ENCODE measurements around the gene MPIG6B. TPM values are rescaled to one million over a fixed set of nuclear protein-coding genes. Genes with fewer than 3 reads are reported as not detected.

The MPIG6B gene
- total and polyA plus RNA-seq, 4 donors, result 0.84 to 0.96 TPM; not detected in 2

GRCh38 chr6:31770860-31771259, 47.7 kb downstream of the MPIG6B start:
- intact Hi-C loops (cut with DNase I), result loop anchor here in 1 of 2 donors (5.0 kb wide), 1 partner anchor 89 kb away; the partner anchor contains the start of gene LY6G5C

GRCh38 chr6:31771992-31772358, 48.8 kb downstream of the MPIG6B start:
- Histone ChIP-seq H3K4me3 (ENCODE audit: low read length in 2 of 2) (no peak overlapping the region), H3K27me3 (ENCODE audit: control insufficient read depth in 1 of 2, insufficient read depth in 2 of 2, low read length in 1 of 2) (no peaks in the 10 kb centered on the region), H3K27ac (ENCODE audit: low read depth in 1 of 2, low read length in 2 of 2) (no peak overlapping the region), H3K4me1 (ENCODE audit: control insufficient read depth in 1 of 2, insufficient read depth in 2 of 2, low read length in 2 of 2) (no peaks in the 10 kb centered on the region), H3K36me3 (ENCODE audit: control insufficient read depth in 1 of 2, insufficient read depth in 2 of 2, low read length in 1 of 2) (no peaks in the 10 kb centered on the region), H3K9me3 (ENCODE audit: control insufficient read depth, low read length) (no peaks in the 10 kb centered on the region)
- ATAC-seq (ENCODE audit: low FRiP score), result no peak
- 40 to 52% methylated on average over 4 of the region's 4 CpGs for WGBS, 2 donors
- intact Hi-C loops (cut with DNase I), result loop anchor here in 1 of 2 donors (5.0 kb wide), 1 partner anchor 90 kb away; the partner anchor contains the start of gene LY6G5C
- DNase-seq, result no peak

More at GRCh38 chr6:31770860-31771259, 47.7 kb downstream of the MPIG6B start:
- H3K27me3 ChIP-seq (ENCODE audit: control insufficient read depth in 1 of 2, insufficient read depth in 2 of 2, low read length in 1 of 2), result no peaks in the 10 kb centered on the region
- no peaks in the 10 kb centered on the region for H3K36me3 ChIP-seq (ENCODE audit: control insufficient read depth in 1 of 2, insufficient read depth in 2 of 2, low read length in 1 of 2)
- no peak overlapping the region for H3K27ac ChIP-seq (ENCODE audit: low read depth in 1 of 2, low read length in 2 of 2)
- ATAC-seq (ENCODE audit: low FRiP score), result no peak
- H3K4me1 ChIP-seq (ENCODE audit: control insufficient read depth in 1 of 2, insufficient read depth in 2 of 2, low read length in 2 of 2), result no peaks in the 10 kb centered on the region
- no peak for DNase-seq
- no peaks in the 10 kb centered on the region for H3K9me3 ChIP-seq (ENCODE audit: control insufficient read depth, low read length)
- WGBS, 2 donors, result 84 to 94% methylated on average over 2 of the region's 2 CpGs
- H3K4me3 ChIP-seq (ENCODE audit: low read length in 2 of 2), result no peak overlapping the region

GRCh38 chr6:31775184-31775583, 52.0 kb downstream of the MPIG6B start:
- H3K9me3 ChIP-seq (ENCODE audit: control insufficient read depth, low read length), result no peaks in the 10 kb centered on the region
- no peak for ATAC-seq (ENCODE audit: low FRiP score)
- DNase-seq, result no peak
- H3K27me3 ChIP-seq (ENCODE audit: control insufficient read depth in 1 of 2, insufficient read depth in 2 of 2, low read length in 1 of 2), result no peaks in the 10 kb centered on the region
- H3K4me3 ChIP-seq (ENCODE audit: low read length in 2 of 2), result no peak overlapping the region
- no peaks in the 10 kb centered on the region for H3K36me3 ChIP-seq (ENCODE audit: control insufficient read depth in 1 of 2, insufficient read depth in 2 of 2, low read length in 1 of 2)
- H3K4me1 ChIP-seq (ENCODE audit: control insufficient read depth in 1 of 2, insufficient read depth in 2 of 2, low read length in 2 of 2), result no peaks in the 10 kb centered on the region
- WGBS, 2 donors, result 88 to 90% methylated on average over 4 of the region's 4 CpGs
- intact Hi-C loops (cut with DNase I), result no loop called here
- no peak overlapping the region for H3K27ac ChIP-seq (ENCODE audit: low read depth in 1 of 2, low read length in 2 of 2)

- intact Hi-C loops (cut with DNase I), result no loop called here
- no peak for ATAC-seq (ENCODE audit: low FRiP score)
- Histone ChIP-seq H3K36me3 (ENCODE audit: control insufficient read depth in 1 of 2, insufficient read depth in 2 of 2, low read length in 1 of 2) (peaks cover 0 to 1% of the 10 kb centered on the region in 2 donors), H3K27me3 (ENCODE audit: control insufficient read depth in 1 of 2, insufficient read depth in 2 of 2, low read length in 1 of 2) (no peaks in the 10 kb centered on the region), H3K9me3 (ENCODE audit: control insufficient read depth, low read length) (no peaks in the 10 kb centered on the region), H3K27ac (ENCODE audit: low read depth in 1 of 2, low read length in 2 of 2) (no peak overlapping the region), H3K4me1 (ENCODE audit: control insufficient read depth in 1 of 2, insufficient read depth in 2 of 2, low read length in 2 of 2) (no peaks in the 10 kb centered on the region), H3K4me3 (ENCODE audit: low read length in 2 of 2) (no peak overlapping the region)
- DNase-seq, result no peak
- WGBS, 2 donors, result 90% methylated on average over 32 of the region's 32 CpGs
These were observed 52.7 kb downstream of the MPIG6B start for GRCh38 chr6:31775633-31776484.

Small RNA genes lying within 50 kb of the gene (microRNA-seq; reads per million reads assigned to microRNA genes)
- 0 to 1.8 reads per million in 2 donors for gene MIR4646

Other genes with a start within 250 kb of the MPIG6B start
Only the 30 nearest of the 42 such genes appear.
- gene LTA, start 151.1 kb upstream of the MPIG6B start, total RNA-seq, result not detected
- under 1 TPM in 1 of 2 donors, not detected in 1; 0.18 TPM for gene LTA, start 151.1 kb upstream of the MPIG6B start, polyA plus RNA-seq
- 1 to 10 TPM in 1 of 2 donors, under 1 TPM in 1; 0.66 to 1.9 TPM for gene TNF, start 147.8 kb upstream of the MPIG6B start, total RNA-seq
- 1 to 10 TPM in 1 of 2 donors, under 1 TPM in 1; 0.23 to 1.3 TPM for gene TNF, start 147.8 kb upstream of the MPIG6B start, polyA plus RNA-seq
- 1 to 10 TPM; 1.4 to 3.6 TPM for gene LTB, start 140.9 kb upstream of the MPIG6B start, total RNA-seq
- 1 to 10 TPM in 1 of 2 donors, under 1 TPM in 1; 0.88 to 2.5 TPM for gene LTB, start 140.9 kb upstream of the MPIG6B start, polyA plus RNA-seq
- 10 to 100 TPM; 21.1 to 24.6 TPM for gene LST1, start 137.1 kb upstream of the MPIG6B start, total RNA-seq
- gene LST1, start 137.1 kb upstream of the MPIG6B start, polyA plus RNA-seq, result 10 to 100 TPM in 1 of 2 donors, 1 to 10 TPM in 1; 7.9 to 23.4 TPM
- not detected for gene NCR3, start 130.4 kb upstream of the MPIG6B start, total RNA-seq
- gene NCR3, start 130.4 kb upstream of the MPIG6B start, polyA plus RNA-seq, result not detected
- gene AIF1, start 108.1 kb upstream of the MPIG6B start, total RNA-seq, result 10 to 100 TPM; 32.6 to 68.3 TPM
- 100 to 1,000 TPM in 1 of 2 donors, 10 to 100 TPM in 1; 38.2 to 166 TPM for gene AIF1, start 108.1 kb upstream of the MPIG6B start, polyA plus RNA-seq
- gene PRRC2A, start 102.7 kb upstream of the MPIG6B start, total RNA-seq, result 100 to 1,000 TPM; 154 to 164 TPM
- gene PRRC2A, start 102.7 kb upstream of the MPIG6B start, polyA plus RNA-seq, result 100 to 1,000 TPM in 1 of 2 donors, 10 to 100 TPM in 1; 28.5 to 152 TPM
- gene BAG6, start 70.7 kb upstream of the MPIG6B start, total RNA-seq, result 100 to 1,000 TPM; 207 to 215 TPM
- gene BAG6, start 70.7 kb upstream of the MPIG6B start, polyA plus RNA-seq, result 100 to 1,000 TPM in 1 of 2 donors, 10 to 100 TPM in 1; 75.0 to 379 TPM
- gene APOM, start 67.5 kb upstream of the MPIG6B start, total RNA-seq, result under 1 TPM; 0.42 to 0.96 TPM
- 1 to 10 TPM in 1 of 2 donors, not detected in 1; 2.6 TPM for gene APOM, start 67.5 kb upstream of the MPIG6B start, polyA plus RNA-seq
- gene C6orf47, start 62.6 kb upstream of the MPIG6B start, total RNA-seq, result 10 to 100 TPM; 18.3 to 20.2 TPM
- 10 to 100 TPM in 1 of 2 donors, 1 to 10 TPM in 1; 7.5 to 12.0 TPM for gene C6orf47, start 62.6 kb upstream of the MPIG6B start, polyA plus RNA-seq
- gene GPANK1, start 58.4 kb upstream of the MPIG6B start, total RNA-seq, result 10 to 100 TPM; 10.9 to 16.5 TPM
- 10 to 100 TPM; 15.9 to 22.8 TPM for gene GPANK1, start 58.4 kb upstream of the MPIG6B start, polyA plus RNA-seq
- 100 to 1,000 TPM; 100 to 106 TPM for gene CSNK2B, start 57.3 kb upstream of the MPIG6B start, total RNA-seq
- 100 to 1,000 TPM; 122 to 191 TPM for gene CSNK2B, start 57.3 kb upstream of the MPIG6B start, polyA plus RNA-seq
- 10 to 100 TPM; 19.6 to 20.8 TPM for gene LY6G5B, start 53.4 kb upstream of the MPIG6B start, total RNA-seq
- gene LY6G5B, start 53.4 kb upstream of the MPIG6B start, polyA plus RNA-seq, result 10 to 100 TPM in 1 of 2 donors, 1 to 10 TPM in 1; 1.6 to 25.1 TPM
- gene LY6G5C, start 42.3 kb upstream of the MPIG6B start, total RNA-seq, result 1 to 10 TPM; 1.2 to 3.3 TPM
- 1 to 10 TPM; 3.3 to 5.9 TPM for gene LY6G5C, start 42.3 kb upstream of the MPIG6B start, polyA plus RNA-seq
- 10 to 100 TPM; 41.8 to 48.1 TPM for gene ABHD16A, start 20.0 kb upstream of the MPIG6B start, total RNA-seq
- gene ABHD16A, start 20.0 kb upstream of the MPIG6B start, polyA plus RNA-seq, result 10 to 100 TPM; 12.9 to 50.1 TPM
- gene LY6G6F, start 16.5 kb upstream of the MPIG6B start, total RNA-seq, result not detected
- gene LY6G6F, start 16.5 kb upstream of the MPIG6B start, polyA plus RNA-seq, result not detected
- not detected for gene LY6G6D, start 8.0 kb upstream of the MPIG6B start, total RNA-seq
- not detected for gene LY6G6D, start 8.0 kb upstream of the MPIG6B start, polyA plus RNA-seq
- not detected for gene LY6G6C, start 1.6 kb upstream of the MPIG6B start, total RNA-seq
- not detected for gene LY6G6C, start 1.6 kb upstream of the MPIG6B start, polyA plus RNA-seq
- 100 to 1,000 TPM; 122 to 133 TPM for gene DDAH2, start 5.9 kb downstream of the MPIG6B start, total RNA-seq
- 100 to 1,000 TPM; 118 to 189 TPM for gene DDAH2, start 5.9 kb downstream of the MPIG6B start, polyA plus RNA-seq
- 100 to 1,000 TPM; 303 to 322 TPM for gene CLIC1, start 13.2 kb downstream of the MPIG6B start, total RNA-seq
- gene CLIC1, start 13.2 kb downstream of the MPIG6B start, polyA plus RNA-seq, result 100 to 1,000 TPM; 331 to 368 TPM
- gene MSH5, start 16.6 kb downstream of the MPIG6B start, total RNA-seq, result 10 to 100 TPM in 1 of 2 donors, 1 to 10 TPM in 1; 5.9 to 15.1 TPM
- 1 to 10 TPM in 1 of 2 donors, not detected in 1; 7.0 TPM for gene MSH5, start 16.6 kb downstream of the MPIG6B start, polyA plus RNA-seq
- 1 to 10 TPM in 1 of 2 donors, under 1 TPM in 1; 0.68 to 2.9 TPM for gene SAPCD1, start 39.3 kb downstream of the MPIG6B start, total RNA-seq
- gene SAPCD1, start 39.3 kb downstream of the MPIG6B start, polyA plus RNA-seq, result 1 to 10 TPM in 1 of 2 donors, not detected in 1; 3.2 TPM
- 1 to 10 TPM in 1 of 2 donors, under 1 TPM in 1; 0.58 to 1.3 TPM for gene VWA7, start 54.0 kb downstream of the MPIG6B start, total RNA-seq
- gene VWA7, start 54.0 kb downstream of the MPIG6B start, polyA plus RNA-seq, result under 1 TPM in 1 of 2 donors, not detected in 1; 0.23 TPM
- 10 to 100 TPM; 44.4 to 49.6 TPM for gene VARS1, start 72.4 kb downstream of the MPIG6B start, total RNA-seq
- gene VARS1, start 72.4 kb downstream of the MPIG6B start, polyA plus RNA-seq, result 10 to 100 TPM in 1 of 2 donors, 1 to 10 TPM in 1; 9.8 to 26.4 TPM
- 10 to 100 TPM; 32.4 to 33.4 TPM for gene LSM2, start 83.6 kb downstream of the MPIG6B start, total RNA-seq
- 10 to 100 TPM; 41.7 to 42.2 TPM for gene LSM2, start 83.6 kb downstream of the MPIG6B start, polyA plus RNA-seq
- 1 to 10 TPM; 1.9 TPM for gene HSPA1L, start 91.9 kb downstream of the MPIG6B start, total RNA-seq
- gene HSPA1L, start 91.9 kb downstream of the MPIG6B start, polyA plus RNA-seq, result 1 to 10 TPM; 1.3 to 2.1 TPM
- gene HSPA1A, start 92.2 kb downstream of the MPIG6B start, total RNA-seq, result 100 to 1,000 TPM; 194 to 454 TPM
- gene HSPA1A, start 92.2 kb downstream of the MPIG6B start, polyA plus RNA-seq, result 10 to 100 TPM; 55.1 to 98.7 TPM
- 100 to 1,000 TPM; 155 to 332 TPM for gene HSPA1B, start 104.4 kb downstream of the MPIG6B start, total RNA-seq
- 10 to 100 TPM; 23.2 to 61.1 TPM for gene HSPA1B, start 104.4 kb downstream of the MPIG6B start, polyA plus RNA-seq
- gene NEU1, start 139.4 kb downstream of the MPIG6B start, total RNA-seq, result 10 to 100 TPM; 23.9 to 24.6 TPM
- 10 to 100 TPM; 20.3 to 23.7 TPM for gene NEU1, start 139.4 kb downstream of the MPIG6B start, polyA plus RNA-seq
- gene SLC44A4, start 155.6 kb downstream of the MPIG6B start, total RNA-seq, result 1 to 10 TPM in 1 of 2 donors, under 1 TPM in 1; 0.60 to 1.5 TPM
- gene SLC44A4, start 155.6 kb downstream of the MPIG6B start, polyA plus RNA-seq, result 10 to 100 TPM in 1 of 2 donors, under 1 TPM in 1; 0.31 to 12.0 TPM